ENCODE results near the gene BMP6. TPM values are rescaled to one million over a fixed set of nuclear protein-coding genes. Genes with fewer than 3 reads are reported as not detected.
A peak's percentile ranks its signal among the peaks of the same experiment; 100 is the strongest.

BMP6 gene
- total RNA-seq, 1 donor from 2014 or later, result 0.97 TPM

GRCh38 chr6:7832904-7833750 lies 107.2 kb downstream of the BMP6 start:
- peaks cover 4% of the 10 kb centered on the region for H3K4me1 Mint-ChIP-seq (ENCODE audit: unreplicated experiment)
- peak overlapping the region; percentile 3 for H3K27ac Mint-ChIP-seq (ENCODE audit: unreplicated experiment)
- H3K9me3 Mint-ChIP-seq (ENCODE audit: unreplicated experiment), result no peaks in the 10 kb centered on the region
- H3K4me3 Mint-ChIP-seq (ENCODE audit: unreplicated experiment), result no peak overlapping the region
- no peak for DNase-seq (ENCODE audit: low spot score)
- no peak for TF ChIP-seq CTCF (IDR thresholded peaks at IDR 0.05; ENCODE audit: unreplicated experiment)
- peaks cover 1% of the 10 kb centered on the region for H3K27me3 Mint-ChIP-seq (ENCODE audit: unreplicated experiment)
- H3K36me3 Mint-ChIP-seq (ENCODE audit: low read depth, unreplicated experiment), result no peaks in the 10 kb centered on the region

GRCh38 chr6:7833751-7834070 lies 107.8 kb downstream of the BMP6 start:
- no peak for DNase-seq (ENCODE audit: low spot score)
- Mint-ChIP-seq H3K36me3 (ENCODE audit: low read depth, unreplicated experiment) (no peaks in the 10 kb centered on the region), H3K27me3 (ENCODE audit: unreplicated experiment) (peaks cover 1% of the 10 kb centered on the region), H3K27ac (ENCODE audit: unreplicated experiment) (no peak overlapping the region), H3K4me3 (ENCODE audit: unreplicated experiment) (no peak overlapping the region), H3K4me1 (ENCODE audit: unreplicated experiment) (peaks cover 4% of the 10 kb centered on the region), H3K9me3 (ENCODE audit: unreplicated experiment) (no peaks in the 10 kb centered on the region)
- no peak for TF ChIP-seq CTCF (IDR thresholded peaks at IDR 0.05; ENCODE audit: unreplicated experiment)

- Mint-ChIP-seq H3K4me3 (ENCODE audit: unreplicated experiment) (no peak overlapping the region), H3K27ac (ENCODE audit: unreplicated experiment) (no peak overlapping the region), H3K36me3 (ENCODE audit: low read depth, unreplicated experiment) (no peaks in the 10 kb centered on the region), H3K4me1 (ENCODE audit: unreplicated experiment) (peaks cover 4% of the 10 kb centered on the region), H3K27me3 (ENCODE audit: unreplicated experiment) (peaks cover 1% of the 10 kb centered on the region), H3K9me3 (ENCODE audit: unreplicated experiment) (no peaks in the 10 kb centered on the region)
- no peak for TF ChIP-seq CTCF (IDR thresholded peaks at IDR 0.05; ENCODE audit: unreplicated experiment)
- DNase-seq (ENCODE audit: low spot score), result no peak
Observed at GRCh38 chr6:7836371-7837026, 110.6 kb downstream of the BMP6 start.

GRCh38 chr6:7841781-7842468 lies 116.0 kb downstream of the BMP6 start:
- no peaks in the 10 kb centered on the region for H3K36me3 Mint-ChIP-seq (ENCODE audit: low read depth, unreplicated experiment)
- H3K4me1 Mint-ChIP-seq (ENCODE audit: unreplicated experiment), result no peaks in the 10 kb centered on the region
- no peak for DNase-seq (ENCODE audit: low spot score)
- H3K27me3 Mint-ChIP-seq (ENCODE audit: unreplicated experiment), result no peaks in the 10 kb centered on the region
- H3K4me3 Mint-ChIP-seq (ENCODE audit: unreplicated experiment), result no peak overlapping the region
- no peak overlapping the region for H3K27ac Mint-ChIP-seq (ENCODE audit: unreplicated experiment)
- no peaks in the 10 kb centered on the region for H3K9me3 Mint-ChIP-seq (ENCODE audit: unreplicated experiment)
- TF ChIP-seq CTCF (IDR thresholded peaks at IDR 0.05; ENCODE audit: unreplicated experiment), result no peak
